Gastrocnemius medialis (tissue), 4 donors: ENCODE measurements around the gene ZNF124.

ENCODE experiments used
- POLR2A ChIP-seq, 2 donors: fragments of 450-650 bp; IDR thresholded peaks; one replicate each; pipeline ENCODE4 v1.6.1; 2017; ENCODE audit warnings: antibody characterized with exemption in 2 of 2, mild to moderate bottlenecking in 2 of 2, moderate library complexity in 2 of 2
- TF ChIP-seq, protein P1 (sequence below), 5 experiments: fragments of 450-650 bp in 3 of 5; fragments of 200-600 bp in 2 of 5; sonication (generic) in 2 of 5; IDR thresholded peaks in 4 of 5; conservative IDR thresholded peaks in 1 of 5; 1 replicate in 4 of 5; 2 replicates in 1 of 5; pipeline ENCODE4 v1.5.1; 2016 to 2019; ENCODE audit warnings: antibody characterized with exemption in 5 of 5, mild to moderate bottlenecking in 3 of 5, moderate library complexity in 3 of 5

- TF ChIP-seq, protein P1, sequence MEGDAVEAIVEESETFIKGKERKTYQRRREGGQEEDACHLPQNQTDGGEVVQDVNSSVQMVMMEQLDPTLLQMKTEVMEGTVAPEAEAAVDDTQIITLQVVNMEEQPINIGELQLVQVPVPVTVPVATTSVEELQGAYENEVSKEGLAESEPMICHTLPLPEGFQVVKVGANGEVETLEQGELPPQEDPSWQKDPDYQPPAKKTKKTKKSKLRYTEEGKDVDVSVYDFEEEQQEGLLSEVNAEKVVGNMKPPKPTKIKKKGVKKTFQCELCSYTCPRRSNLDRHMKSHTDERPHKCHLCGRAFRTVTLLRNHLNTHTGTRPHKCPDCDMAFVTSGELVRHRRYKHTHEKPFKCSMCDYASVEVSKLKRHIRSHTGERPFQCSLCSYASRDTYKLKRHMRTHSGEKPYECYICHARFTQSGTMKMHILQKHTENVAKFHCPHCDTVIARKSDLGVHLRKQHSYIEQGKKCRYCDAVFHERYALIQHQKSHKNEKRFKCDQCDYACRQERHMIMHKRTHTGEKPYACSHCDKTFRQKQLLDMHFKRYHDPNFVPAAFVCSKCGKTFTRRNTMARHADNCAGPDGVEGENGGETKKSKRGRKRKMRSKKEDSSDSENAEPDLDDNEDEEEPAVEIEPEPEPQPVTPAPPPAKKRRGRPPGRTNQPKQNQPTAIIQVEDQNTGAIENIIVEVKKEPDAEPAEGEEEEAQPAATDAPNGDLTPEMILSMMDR (IDR thresholded peaks at IDR 0.05 in 4 of 5, conservative IDR thresholded peaks at IDR 0.05 in 1 of 5), result no peak
- no peak for TF ChIP-seq POLR2A (IDR thresholded peaks at IDR 0.05)
Measured at GRCh38 chr1:247115545-247115944, 56.3 kb downstream of the ZNF124 start.
